Glutamatergic neuron (in vitro differentiated cells): ENCODE measurements around the gene CERS6. TPM values are rescaled to one million over a fixed set of nuclear protein-coding genes. Genes with fewer than 3 reads are reported as not detected.

Experiments used
- DNase-seq: peaks from one replicate; pipeline ENCODE4 v3.0.0; 2022
- H3K27ac Mint-ChIP-seq: one replicate; pipeline ENCODE4 v1.8.0; 2020; ENCODE audit warnings: mild to moderate bottlenecking, mixed read lengths, inconsistent platforms; ENCODE audit not compliant: unreplicated experiment
- H3K27me3 Mint-ChIP-seq: one replicate; pipeline ENCODE4 v1.8.0; 2020; ENCODE audit warnings: mild to moderate bottlenecking, moderate library complexity, mixed read lengths, inconsistent platforms; ENCODE audit not compliant: unreplicated experiment
- H3K36me3 Mint-ChIP-seq: one replicate; pipeline ENCODE4 v1.8.0; 2020; ENCODE audit warnings: mild to moderate bottlenecking, mixed read lengths, inconsistent platforms; ENCODE audit not compliant: unreplicated experiment
- H3K4me1 Mint-ChIP-seq: one replicate; pipeline ENCODE4 v1.8.0; 2020; ENCODE audit warnings: mild to moderate bottlenecking, low read depth, mixed read lengths, inconsistent platforms; ENCODE audit not compliant: unreplicated experiment
- H3K4me3 Mint-ChIP-seq: one replicate; pipeline ENCODE4 v1.8.0; 2020; ENCODE audit warnings: mild to moderate bottlenecking, mixed read lengths, inconsistent platforms; ENCODE audit not compliant: unreplicated experiment
- H3K9me3 Mint-ChIP-seq: one replicate; pipeline ENCODE4 v1.8.0; 2020; ENCODE audit warnings: mild to moderate bottlenecking, moderate library complexity, mixed read lengths, inconsistent platforms; ENCODE audit not compliant: unreplicated experiment
- CTCF ChIP-seq: fragments of 200-600 bp; sonication (generic); IDR thresholded peaks from one replicate; pipeline ENCODE4 v1.5.0; 2021; ENCODE audit not compliant: partially characterized antibody, unreplicated experiment
- total RNA-seq: library from RNA; stranded (reverse); fragmentation: NEBNext Ultra II Directional; extraction: Animal tissue kit (Norgen Biotek cat#: 25700); gene quantifications from one replicate; pipeline ENCODE4 v1.2.1, GENCODE V29; 2021; ENCODE audit not compliant: unreplicated experiment

CERS6 gene
- total RNA-seq, 1 donor from 2014 or later: 143 TPM

GRCh38 chr2:168643979-168644378 is 187.9 kb downstream of the CERS6 start:
- Mint-ChIP-seq H3K36me3 (no peaks in the 10 kb centered on the region), H3K4me1 (peaks cover 32% of the 10 kb centered on the region), H3K27me3 (peaks cover 4% of the 10 kb centered on the region), H3K27ac (no peak overlapping the region), H3K4me3 (peak overlapping the region; percentile 0), H3K9me3 (no peaks in the 10 kb centered on the region)
- no peak for TF ChIP-seq CTCF
- no peak for DNase-seq

- H3K4me1 Mint-ChIP-seq: peaks cover 31% of the 10 kb centered on the region
- no peak for TF ChIP-seq CTCF
- H3K36me3 Mint-ChIP-seq: no peaks in the 10 kb centered on the region
- H3K4me3 Mint-ChIP-seq: no peak overlapping the region
- H3K9me3 Mint-ChIP-seq: no peaks in the 10 kb centered on the region
- no peak overlapping the region for H3K27ac Mint-ChIP-seq
- H3K27me3 Mint-ChIP-seq: peaks cover 4% of the 10 kb centered on the region
- DNase-seq: no peak
Observed at GRCh38 chr2:168645696-168646338, 189.7 kb downstream of the CERS6 start.

GRCh38 chr2:168649105-168649504 is 193.0 kb downstream of the CERS6 start:
- H3K27me3 Mint-ChIP-seq: peaks cover 2% of the 10 kb centered on the region
- TF ChIP-seq CTCF: no peak
- no peaks in the 10 kb centered on the region for H3K36me3 Mint-ChIP-seq
- peaks cover 3% of the 10 kb centered on the region for H3K9me3 Mint-ChIP-seq
- peaks cover 22% of the 10 kb centered on the region for H3K4me1 Mint-ChIP-seq
- H3K27ac Mint-ChIP-seq: peak overlapping the region; percentile 53
- DNase-seq: no peak
- H3K4me3 Mint-ChIP-seq: peak overlapping the region; percentile 27

- no peak for DNase-seq
- TF ChIP-seq CTCF: no peak
- Mint-ChIP-seq H3K4me3 (no peak overlapping the region), H3K9me3 (peaks cover 3% of the 10 kb centered on the region), H3K27ac (peak overlapping the region; percentile 71), H3K36me3 (peaks cover under 1% of the 10 kb centered on the region), H3K27me3 (no peaks in the 10 kb centered on the region), H3K4me1 (peaks cover 19% of the 10 kb centered on the region)
Observed at GRCh38 chr2:168649562-168649961, 193.5 kb downstream of the CERS6 start.

- Mint-ChIP-seq H3K9me3 (peaks cover 3% of the 10 kb centered on the region), H3K27me3 (no peaks in the 10 kb centered on the region), H3K4me3 (no peak overlapping the region), H3K36me3 (peaks cover 6% of the 10 kb centered on the region), H3K4me1 (peaks cover 19% of the 10 kb centered on the region), H3K27ac (peak overlapping the region; percentile 71)
- DNase-seq: no peak
- TF ChIP-seq CTCF: no peak
Observed at GRCh38 chr2:168650139-168650538, 194.1 kb downstream of the CERS6 start.
